GM18907 (cell line): ENCODE measurements around the gene NAA80.
"Not testable (repeated sequence)": the region's sequence is repeated elsewhere in the genome, so short reads cannot be mapped to it uniquely, and the experiment has no call there.

ENCODE experiments used
- ATAC-seq: cut with Tn5 transposase; IDR thresholded peaks from one replicate; pipeline ENCODE4 v1.9.1; 2021; ENCODE audit warnings: mild to moderate bottlenecking, moderate library complexity; ENCODE audit not compliant: unreplicated experiment

NAA80 gene

GRCh38 chr3:50271314-50271936, 27.8 kb downstream of the NAA80 start:
- no peak for ATAC-seq

- ATAC-seq = no peak
Observed at GRCh38 chr3:50270422-50271224, 28.6 kb downstream of the NAA80 start.

- no peak for ATAC-seq
Observed at GRCh38 chr3:50269977-50270413, 29.2 kb downstream of the NAA80 start.

GRCh38 chr3:50269460-50269859, 29.7 kb downstream of the NAA80 start:
- ATAC-seq = no peak

- ATAC-seq = no peak
Observed at GRCh38 chr3:50268703-50269451, 30.3 kb downstream of the NAA80 start, which contains the start of gene SEMA3B. Gene SEMA3B, plus strand, starts transcription at chr3:50269147. Its CDS starts 94 bp downstream, at chr3:50269241.

GRCh38 chr3:50268276-50268675, 30.9 kb downstream of the NAA80 start:
- ATAC-seq = no peak

GRCh38 chr3:50267280-50267913, 31.8 kb downstream of the NAA80 start:
- ATAC-seq = no peak

- no peak for ATAC-seq
Observed at GRCh38 chr3:50266836-50267235, 32.4 kb downstream of the NAA80 start.

GRCh38 chr3:50266017-50266416, 33.2 kb downstream of the NAA80 start:
- no peak for ATAC-seq

- ATAC-seq = no peak
Observed at GRCh38 chr3:50265571-50265970, 33.6 kb downstream of the NAA80 start.

GRCh38 chr3:50264964-50265485, 34.2 kb downstream of the NAA80 start:
- ATAC-seq = no peak

- no peak for ATAC-seq
Observed at GRCh38 chr3:50264383-50264963, 34.7 kb downstream of the NAA80 start.

GRCh38 chr3:50263478-50264382, 35.5 kb downstream of the NAA80 start:
- no peak for ATAC-seq

- ATAC-seq = no peak
Observed at GRCh38 chr3:50262778-50263177, 36.4 kb downstream of the NAA80 start.

- not testable (repeated sequence) for ATAC-seq
Observed at GRCh38 chr3:50262200-50262599, 37.0 kb downstream of the NAA80 start.

GRCh38 chr3:50261505-50261904, 37.7 kb downstream of the NAA80 start:
- ATAC-seq = no peak

GRCh38 chr3:50260942-50261441, 38.2 kb downstream of the NAA80 start:
- ATAC-seq = no peak

- peak; percentile 82 for ATAC-seq
Observed at GRCh38 chr3:50260027-50260941, 38.9 kb downstream of the NAA80 start.
